ENCODE measurements around the gene FAM136A.

Gene FAM136A

DNA sequence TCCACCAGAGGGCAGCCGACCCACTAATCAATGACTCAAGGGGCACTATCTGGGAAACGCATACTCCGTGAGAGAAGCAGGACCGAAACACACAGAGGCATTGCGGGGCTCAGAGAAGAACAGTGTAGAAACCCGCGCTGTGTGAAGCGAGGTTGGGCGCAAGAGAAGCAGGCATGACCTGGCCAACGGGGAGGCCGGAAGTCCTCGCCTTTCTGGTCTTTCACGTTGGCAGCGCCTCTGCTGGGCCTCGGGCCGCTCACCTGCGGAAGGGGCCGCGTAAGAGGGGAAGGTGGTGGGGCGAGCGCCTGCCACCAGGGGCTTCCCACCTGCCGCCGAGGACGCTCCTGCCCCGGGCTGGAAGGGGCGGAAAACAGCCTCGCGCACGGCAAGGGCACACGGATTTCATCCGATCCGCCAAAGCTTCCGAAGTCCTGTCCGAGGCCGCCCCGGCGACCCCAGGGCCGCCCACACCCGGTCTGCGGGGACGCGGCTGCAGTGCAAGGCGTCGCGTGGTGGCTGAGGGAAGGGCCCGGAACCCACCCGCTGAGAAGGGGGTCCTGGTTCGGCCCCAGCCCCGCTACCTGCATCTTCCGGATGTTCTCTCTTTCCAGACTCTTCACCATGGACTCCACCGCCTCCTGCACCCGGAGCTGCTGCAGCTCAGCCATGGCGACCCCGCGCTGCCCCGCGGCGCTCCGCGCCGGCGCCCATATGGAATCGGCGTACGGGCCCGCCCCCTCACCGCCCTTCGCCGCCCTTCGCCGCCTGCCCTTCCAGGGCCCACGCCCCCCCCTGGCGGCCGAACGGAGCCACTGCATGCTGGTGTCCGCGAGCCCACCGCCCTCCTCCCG lies at the start of gene FAM136A:
Gene FAM136A, minus strand, starts transcription at position 724 of the 851 bp plus-strand sequence. Its CDS starts 56 bp downstream, at position 668.
- Mint-ChIP-seq H3K4me3 (peak within 1 kb of the TSS; percentile 97), H3K27ac (peak within 1 kb of the TSS; percentile 93), H3K9me3 (no peaks in the 10 kb centered on the region), H3K27me3 (no peaks in the 10 kb centered on the region), H3K4me1 (peaks cover 23% of the 10 kb centered on the region), H3K36me3 (peaks cover 15% of the 10 kb centered on the region)
- ATAC-seq (ENCODE audit: low read depth) (peak; percentile 85), DNase-seq (ENCODE audit: low spot score in 2 of 2) (peak; percentile 89 to 92)

DNA sequence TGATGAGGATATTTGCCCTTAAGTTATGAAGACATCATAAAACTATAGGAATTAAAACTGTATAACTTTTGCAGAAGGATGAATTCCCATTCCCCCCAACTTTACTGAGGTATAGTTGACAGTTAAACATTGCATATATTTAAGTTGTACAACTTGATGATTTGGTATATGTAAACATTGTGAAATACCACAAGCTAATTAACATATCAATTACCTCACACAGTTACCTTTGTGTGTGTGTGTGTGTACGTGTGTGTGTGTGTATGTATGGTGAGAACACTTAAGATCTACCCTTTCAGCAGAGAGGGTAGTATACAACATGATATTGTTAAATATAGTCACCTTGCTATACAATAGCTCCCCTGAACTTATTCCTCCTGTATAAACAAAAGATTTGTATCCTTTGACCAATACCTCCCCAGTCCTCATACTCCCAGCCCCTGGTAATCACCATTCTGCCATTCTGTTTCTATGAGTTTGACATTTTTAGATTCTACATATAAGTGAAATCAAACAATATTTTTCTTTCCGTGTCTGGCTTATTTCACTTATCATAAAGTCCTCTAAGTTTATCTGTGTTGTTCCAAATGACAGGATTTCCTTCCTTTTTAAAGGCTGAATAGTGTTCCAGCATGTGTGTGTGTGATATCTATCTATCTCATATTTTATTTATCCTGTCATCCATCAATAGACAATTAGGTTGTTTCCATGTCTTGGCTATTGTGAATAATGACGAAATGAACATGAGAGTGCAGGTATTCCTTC lies 48.2 kb upstream of the FAM136A start:
- peaks cover 13% of the 10 kb centered on the region for H3K27me3 Mint-ChIP-seq
- DNase-seq (ENCODE audit: low spot score in 2 of 2), result no peak

DNA sequence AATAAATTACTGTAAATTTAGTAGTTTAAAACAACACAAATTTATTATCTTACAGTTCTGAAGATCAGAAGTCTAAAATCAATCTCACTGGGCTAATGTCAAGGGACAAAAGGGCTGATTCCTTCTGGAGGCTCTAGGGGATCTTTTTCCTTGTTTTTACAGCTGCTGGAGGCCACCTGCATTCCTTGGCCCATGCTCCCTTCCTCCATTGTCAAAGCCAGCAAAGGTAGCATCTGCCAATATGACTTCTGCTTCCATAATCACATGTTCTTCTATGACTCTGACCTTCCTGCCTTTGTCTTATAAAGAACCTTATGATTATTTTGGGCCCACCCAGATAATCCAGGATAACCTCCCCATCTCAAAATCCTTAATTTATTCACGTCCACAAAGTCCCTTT lies 46.0 kb upstream of the FAM136A start:
- Mint-ChIP-seq H3K27me3 (peaks cover 14% of the 10 kb centered on the region), H3K36me3 (no peaks in the 10 kb centered on the region), H3K27ac (no peak overlapping the region), H3K4me1 (no peaks in the 10 kb centered on the region), H3K4me3 (no peak overlapping the region), H3K9me3 (no peaks in the 10 kb centered on the region)
- no peak for DNase-seq (ENCODE audit: low spot score in 2 of 2)
- no peak for ATAC-seq (ENCODE audit: low read depth)

More for the DNA sequence above, 48.2 kb upstream of the FAM136A start:
- Mint-ChIP-seq H3K27ac (no peak overlapping the region), H3K36me3 (no peaks in the 10 kb centered on the region), H3K9me3 (peaks cover 1% of the 10 kb centered on the region), H3K4me3 (no peak overlapping the region), H3K4me1 (no peaks in the 10 kb centered on the region)
- ATAC-seq (ENCODE audit: low read depth), result no peak

DNA sequence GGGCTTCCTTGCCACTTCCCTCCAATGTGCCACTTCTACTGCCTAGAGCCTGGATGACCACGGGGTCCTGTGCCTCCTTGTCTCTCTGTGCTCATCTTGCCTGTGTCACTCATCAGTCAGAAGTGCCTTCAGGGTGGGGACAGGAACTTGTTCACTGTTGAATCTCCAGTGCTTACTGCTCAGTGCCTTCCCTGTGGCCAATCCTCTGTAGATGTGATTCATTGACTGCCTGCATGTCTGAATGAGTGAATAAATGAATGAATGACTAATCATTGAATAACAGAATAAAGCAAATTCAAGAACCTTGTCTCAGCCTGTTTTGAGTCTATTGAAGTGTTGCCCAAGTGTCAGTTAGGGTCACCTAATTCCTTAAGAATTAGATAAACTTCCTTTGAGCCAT lies 42.3 kb upstream of the FAM136A start:
- no peaks in the 10 kb centered on the region for H3K9me3 Mint-ChIP-seq
- H3K27me3 Mint-ChIP-seq, result peaks cover 22% of the 10 kb centered on the region
- H3K4me3 Mint-ChIP-seq, result no peak overlapping the region
- peaks cover 2% of the 10 kb centered on the region for H3K4me1 Mint-ChIP-seq
- no peak for DNase-seq (ENCODE audit: low spot score in 2 of 2)
- no peak overlapping the region for H3K27ac Mint-ChIP-seq
- ATAC-seq (ENCODE audit: low read depth), result no peak
- no peaks in the 10 kb centered on the region for H3K36me3 Mint-ChIP-seq

DNA sequence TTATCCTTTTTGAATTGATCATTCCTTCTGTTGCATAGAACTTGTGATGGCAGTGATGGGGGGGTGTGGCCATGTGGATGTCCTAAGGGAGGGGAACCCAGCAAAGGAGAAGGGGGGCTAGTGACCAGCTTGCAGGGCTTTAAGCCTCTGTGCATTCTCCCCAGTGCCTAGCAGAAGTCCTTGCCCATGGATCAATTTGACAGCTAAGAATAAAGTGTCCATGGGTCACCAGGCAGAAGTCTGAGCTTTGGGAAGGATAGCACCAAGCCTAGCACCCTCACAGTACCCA lies 39.6 kb upstream of the FAM136A start:
- Mint-ChIP-seq H3K4me3 (no peak overlapping the region), H3K36me3 (no peaks in the 10 kb centered on the region), H3K27ac (no peak overlapping the region), H3K4me1 (peaks cover 2% of the 10 kb centered on the region), H3K27me3 (peaks cover 18% of the 10 kb centered on the region), H3K9me3 (no peaks in the 10 kb centered on the region)
- DNase-seq (ENCODE audit: low spot score in 2 of 2), result no peak
- no peak for ATAC-seq (ENCODE audit: low read depth)

DNA sequence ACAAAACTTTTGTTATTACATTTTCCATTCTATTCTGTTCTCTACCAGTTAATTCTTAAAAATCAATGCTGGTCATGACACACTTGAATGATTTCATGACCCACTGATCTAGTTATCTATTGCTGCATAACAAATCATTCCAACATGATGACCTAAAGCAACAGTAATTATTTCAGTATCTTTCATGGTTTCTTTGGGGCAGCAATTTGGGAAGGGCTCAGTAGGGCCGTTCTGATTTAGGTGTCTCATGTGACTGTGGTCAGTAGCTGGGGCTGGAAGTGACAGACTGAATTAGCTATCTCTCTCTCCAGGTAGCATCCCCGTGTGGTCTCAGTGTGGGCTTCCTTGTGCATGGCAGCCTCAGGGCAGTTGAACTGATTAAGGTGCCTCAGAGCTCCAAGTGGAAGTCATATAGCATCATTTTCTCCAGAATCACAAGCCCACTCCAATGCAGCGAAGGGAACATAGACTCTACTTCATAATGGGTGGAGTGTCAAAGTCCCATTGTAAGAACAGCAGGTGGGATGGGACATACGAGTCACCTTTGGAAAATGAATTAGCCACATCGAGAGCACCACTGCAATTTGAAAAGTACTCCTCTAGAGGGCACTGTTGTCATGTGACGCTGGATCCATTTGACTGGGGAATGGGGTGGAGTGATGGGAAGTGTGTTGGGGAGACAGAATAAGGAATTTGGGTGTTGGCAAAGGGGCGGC lies 39.1 kb upstream of the FAM136A start:
- DNase-seq (ENCODE audit: low spot score in 2 of 2) (peak; percentile 19 to 22), ATAC-seq (ENCODE audit: low read depth) (peak; percentile 38)
- H3K9me3 Mint-ChIP-seq, result no peaks in the 10 kb centered on the region
- peaks cover 2% of the 10 kb centered on the region for H3K4me1 Mint-ChIP-seq
- H3K27ac Mint-ChIP-seq, result no peak overlapping the region
- H3K4me3 Mint-ChIP-seq, result no peak overlapping the region
- H3K27me3 Mint-ChIP-seq, result peaks cover 18% of the 10 kb centered on the region
- H3K36me3 Mint-ChIP-seq, result no peaks in the 10 kb centered on the region

DNA sequence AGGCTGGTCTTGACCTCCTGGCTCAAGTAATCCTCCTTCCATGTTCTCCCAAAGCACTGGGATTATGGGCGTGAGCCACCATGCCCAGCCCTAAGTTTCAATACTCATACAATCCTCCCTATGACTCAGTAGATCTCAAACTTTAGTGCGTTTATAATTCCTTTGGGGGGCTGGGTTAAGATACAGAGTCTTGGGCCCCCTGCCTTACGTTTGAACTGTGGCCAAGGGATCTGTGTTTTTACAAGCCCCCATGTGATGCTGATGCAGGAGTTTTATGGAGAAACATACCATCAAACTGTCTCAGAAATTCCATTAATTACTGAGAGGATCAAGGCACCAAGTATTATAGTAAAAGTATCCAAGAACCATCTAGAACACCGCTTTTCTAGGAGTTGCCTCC lies 38.2 kb upstream of the FAM136A start:
- H3K4me3 Mint-ChIP-seq, result no peak overlapping the region
- no peak overlapping the region for H3K27ac Mint-ChIP-seq
- H3K9me3 Mint-ChIP-seq, result no peaks in the 10 kb centered on the region
- peaks cover 15% of the 10 kb centered on the region for H3K27me3 Mint-ChIP-seq
- no peaks in the 10 kb centered on the region for H3K36me3 Mint-ChIP-seq
- peaks cover 2% of the 10 kb centered on the region for H3K4me1 Mint-ChIP-seq
- DNase-seq (ENCODE audit: low spot score in 2 of 2) (no peak), ATAC-seq (ENCODE audit: low read depth) (no peak)

DNA sequence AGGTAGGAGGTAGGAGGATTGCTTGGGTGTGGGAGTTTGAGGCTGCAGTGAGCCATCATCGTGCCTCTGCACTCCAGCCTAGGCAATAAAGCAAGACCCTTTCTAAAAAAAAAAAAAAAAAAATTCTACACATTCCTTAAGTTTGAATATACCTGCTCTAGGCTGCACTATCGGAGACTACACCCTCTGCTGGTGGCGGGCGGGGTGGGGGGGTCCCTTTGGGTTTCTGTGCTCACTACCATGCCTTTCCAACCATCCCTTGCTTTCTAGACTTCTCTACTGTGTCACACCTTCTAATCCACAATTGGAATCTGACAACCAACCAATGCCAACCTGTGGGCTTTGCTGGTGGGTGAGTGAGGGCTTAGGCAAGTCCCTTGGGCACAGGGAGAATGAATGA lies 34.7 kb upstream of the FAM136A start:
- ATAC-seq (ENCODE audit: low read depth) (no peak), DNase-seq (ENCODE audit: low spot score in 2 of 2) (no peak)
- Mint-ChIP-seq H3K36me3 (no peaks in the 10 kb centered on the region), H3K27ac (no peak overlapping the region), H3K27me3 (peaks cover 4% of the 10 kb centered on the region), H3K4me1 (peaks cover 2% of the 10 kb centered on the region), H3K4me3 (no peak overlapping the region), H3K9me3 (no peaks in the 10 kb centered on the region)

DNA sequence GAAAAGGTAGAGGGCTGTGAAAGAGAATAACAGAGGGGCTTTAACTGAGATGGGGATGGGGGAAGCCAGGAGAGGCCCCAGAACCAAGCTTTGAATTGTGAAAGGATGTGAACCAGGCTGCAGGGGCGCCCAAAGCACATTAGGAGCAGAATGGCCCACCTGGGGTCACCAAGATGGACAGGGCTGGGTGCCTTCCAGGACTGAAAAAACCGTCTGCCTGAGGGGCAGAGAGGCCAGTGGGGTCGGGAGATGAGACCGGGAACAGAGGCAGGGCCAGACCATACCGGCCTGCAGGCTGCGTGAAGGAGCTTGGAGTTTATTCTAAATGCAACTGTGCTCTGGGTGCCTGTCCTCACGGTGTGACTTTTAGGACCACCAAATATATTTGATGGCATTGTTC lies 29.1 kb upstream of the FAM136A start:
- H3K27ac Mint-ChIP-seq, result no peak overlapping the region
- no peaks in the 10 kb centered on the region for H3K4me1 Mint-ChIP-seq
- no peak for DNase-seq (ENCODE audit: low spot score in 2 of 2)
- no peak overlapping the region for H3K4me3 Mint-ChIP-seq
- no peaks in the 10 kb centered on the region for H3K36me3 Mint-ChIP-seq
- H3K9me3 Mint-ChIP-seq, result no peaks in the 10 kb centered on the region
- no peaks in the 10 kb centered on the region for H3K27me3 Mint-ChIP-seq
- no peak for ATAC-seq (ENCODE audit: low read depth)

DNA sequence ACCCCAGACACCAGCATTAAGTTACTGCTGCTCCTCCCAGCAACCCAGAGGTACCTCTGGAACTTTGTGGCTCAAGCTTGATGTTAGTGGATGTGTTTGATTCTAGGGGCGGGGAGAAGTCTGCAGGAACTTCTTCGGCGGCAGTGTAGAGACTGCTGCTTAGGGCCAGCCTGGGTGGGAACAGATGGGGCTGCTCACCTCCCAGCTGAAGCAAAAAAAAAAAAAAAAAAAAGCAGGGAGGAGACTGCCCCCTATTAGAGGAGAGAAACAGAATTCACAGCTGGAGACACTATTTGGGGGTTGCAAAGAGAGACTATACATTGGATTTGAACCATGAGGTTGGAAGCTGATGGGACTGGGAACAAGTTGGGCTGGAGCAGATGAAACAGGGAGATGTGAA lies 28.6 kb upstream of the FAM136A start:
- Mint-ChIP-seq H3K36me3 (no peaks in the 10 kb centered on the region), H3K4me1 (no peaks in the 10 kb centered on the region), H3K27me3 (no peaks in the 10 kb centered on the region), H3K9me3 (no peaks in the 10 kb centered on the region), H3K4me3 (no peak overlapping the region), H3K27ac (no peak overlapping the region)
- DNase-seq (ENCODE audit: low spot score in 2 of 2), result no peak
- ATAC-seq (ENCODE audit: low read depth), result no peak

DNA sequence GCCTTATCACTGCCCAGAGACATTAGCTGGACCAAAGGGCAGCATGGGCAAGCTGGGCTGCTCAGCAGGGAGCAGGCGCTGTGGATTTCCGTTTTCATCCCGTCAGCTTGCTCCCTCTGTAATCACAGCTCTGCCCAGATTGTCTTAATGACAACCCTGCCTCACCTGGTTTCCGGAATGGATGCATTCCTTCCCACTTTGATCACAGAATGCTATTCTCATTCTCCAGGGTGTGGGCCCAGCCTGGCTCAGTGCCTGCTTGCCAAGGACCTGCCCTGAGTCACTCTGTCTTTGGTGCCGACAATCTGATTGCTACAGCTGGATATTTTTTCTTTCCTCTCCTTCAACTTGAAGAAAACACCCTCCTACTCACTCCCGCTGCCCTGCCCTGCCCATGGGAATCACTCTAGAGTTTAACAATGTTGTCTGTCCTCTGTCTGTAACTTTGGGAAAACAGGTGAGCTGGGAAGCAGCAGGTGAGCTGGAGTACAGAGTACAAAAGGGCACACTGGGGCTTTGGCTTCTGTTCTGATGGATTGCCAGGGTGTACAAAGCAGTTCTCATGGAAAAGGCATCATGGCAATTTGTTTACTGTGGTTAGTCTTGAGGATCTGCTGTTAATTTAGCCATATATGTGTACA lies 27.2 kb upstream of the FAM136A start:
- DNase-seq (ENCODE audit: low spot score in 2 of 2) (no peak), ATAC-seq (ENCODE audit: low read depth) (no peak)
- Mint-ChIP-seq H3K4me1 (no peaks in the 10 kb centered on the region), H3K9me3 (no peaks in the 10 kb centered on the region), H3K4me3 (no peak overlapping the region), H3K36me3 (no peaks in the 10 kb centered on the region), H3K27ac (no peak overlapping the region), H3K27me3 (peaks cover 3% of the 10 kb centered on the region)

DNA sequence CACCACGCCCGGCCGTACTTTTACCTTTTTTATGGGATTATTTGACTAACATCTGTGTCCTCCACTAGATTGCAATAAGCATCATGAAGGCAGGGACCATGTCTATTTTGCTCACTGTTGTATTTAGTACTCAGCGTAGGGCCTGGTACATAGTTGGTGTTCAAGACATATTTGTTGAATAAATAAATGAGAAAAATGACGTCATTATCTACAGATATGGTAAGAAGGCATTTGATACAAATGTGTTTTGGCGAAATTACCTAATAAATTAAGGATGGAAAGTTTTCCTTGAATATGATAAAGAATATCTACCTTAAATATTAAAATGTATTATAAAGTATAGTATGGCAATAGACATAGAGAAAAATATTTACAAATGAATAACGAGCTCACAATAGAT lies 24.0 kb upstream of the FAM136A start:
- H3K27ac Mint-ChIP-seq, result no peak overlapping the region
- H3K4me1 Mint-ChIP-seq, result no peaks in the 10 kb centered on the region
- H3K27me3 Mint-ChIP-seq, result peaks cover 11% of the 10 kb centered on the region
- DNase-seq (ENCODE audit: low spot score in 2 of 2) (no peak), ATAC-seq (ENCODE audit: low read depth) (no peak)
- H3K4me3 Mint-ChIP-seq, result no peak overlapping the region
- no peaks in the 10 kb centered on the region for H3K9me3 Mint-ChIP-seq
- H3K36me3 Mint-ChIP-seq, result no peaks in the 10 kb centered on the region

DNA sequence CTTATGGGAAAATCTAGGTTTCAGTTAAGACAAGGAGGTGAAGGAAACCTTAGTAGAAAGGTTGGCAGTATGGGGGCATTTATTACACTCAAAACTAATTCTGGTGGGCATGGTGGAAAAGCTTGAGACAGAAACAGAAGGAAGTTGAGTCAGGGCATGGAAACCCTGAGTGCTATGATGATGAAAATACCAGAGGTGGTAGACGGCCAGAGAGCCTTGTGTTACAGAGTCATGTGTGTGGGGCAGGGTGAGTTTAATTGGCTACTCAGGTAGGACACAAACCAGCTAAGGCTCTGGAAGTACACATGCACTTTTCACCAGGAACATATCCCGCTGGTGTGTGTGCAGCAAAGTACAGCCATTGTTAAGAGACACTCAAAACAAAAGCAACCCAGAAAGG lies 20.7 kb upstream of the FAM136A start:
- ATAC-seq (ENCODE audit: low read depth), result no peak
- Mint-ChIP-seq H3K36me3 (no peaks in the 10 kb centered on the region), H3K27me3 (peaks cover 17% of the 10 kb centered on the region), H3K9me3 (no peaks in the 10 kb centered on the region), H3K27ac (no peak overlapping the region), H3K4me3 (no peak overlapping the region), H3K4me1 (no peaks in the 10 kb centered on the region)
- no peak for DNase-seq (ENCODE audit: low spot score in 2 of 2)

DNA sequence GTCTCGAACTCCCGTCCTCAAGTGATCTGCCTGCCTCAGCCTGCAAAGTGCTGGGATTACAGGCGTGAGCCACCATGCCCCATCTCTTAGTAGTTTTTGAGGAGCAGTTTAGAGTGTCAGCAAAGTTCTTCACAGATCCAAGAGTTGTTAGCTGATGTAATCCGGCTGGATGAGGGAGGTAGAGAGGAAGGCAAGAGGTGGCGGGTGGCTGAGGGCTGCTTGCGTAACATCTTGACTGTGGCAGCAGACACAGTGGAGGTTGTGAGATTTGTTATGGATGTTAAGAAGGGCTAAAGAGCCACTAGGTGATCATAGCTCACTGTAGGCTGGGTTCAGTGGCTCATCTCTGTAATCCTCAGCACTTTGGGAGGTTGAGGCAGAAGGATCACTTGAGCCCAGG lies 19.5 kb upstream of the FAM136A start:
- DNase-seq (ENCODE audit: low spot score in 2 of 2), result no peak
- ATAC-seq (ENCODE audit: low read depth), result no peak
- no peak overlapping the region for H3K27ac Mint-ChIP-seq
- no peak overlapping the region for H3K4me3 Mint-ChIP-seq
- H3K36me3 Mint-ChIP-seq, result no peaks in the 10 kb centered on the region
- peaks cover 17% of the 10 kb centered on the region for H3K27me3 Mint-ChIP-seq
- no peaks in the 10 kb centered on the region for H3K4me1 Mint-ChIP-seq
- H3K9me3 Mint-ChIP-seq, result no peaks in the 10 kb centered on the region

Measured in memory B cell (primary cell).